WTC11 (cell line): ENCODE results near the gene SLC2A9. TPM values are rescaled to one million over a fixed set of nuclear protein-coding genes. Genes with fewer than 3 reads are reported as not detected.

ENCODE experiments used
- ATAC-seq: fragments of 200-7000 bp; cut with Tn5 transposase; 2 replicates; pipeline ENCODE4 v1.10.0; 2021; ENCODE audit warnings: mild to moderate bottlenecking, moderate library complexity
- CTCF ChIA-PET: fragments of 300-600 bp; sonication (Branson Sonifier 250); formaldehyde crosslinking; loops from one replicate; lab custom pipeline; 2021; ENCODE audit warnings: antibody characterized with exemption; lab: Charles Lee
- POLR2A ChIA-PET: fragments of 350-600 bp; sonication (Branson Sonifier 250); formaldehyde crosslinking; loops from one replicate; lab custom pipeline; 2021; ENCODE audit warnings: antibody characterized with exemption; lab: Charles Lee
- DNase-seq: peaks from one replicate; pipeline ENCODE4 v3.0.0; 2021; ENCODE audit warnings: low spot score
- H3K27ac Mint-ChIP-seq: 2 replicates; pipeline ENCODE4 v1.8.0; 2021; ENCODE audit warnings: mixed read lengths
- H3K27me3 Mint-ChIP-seq: 2 replicates; pipeline ENCODE4 v1.8.0; 2021; ENCODE audit warnings: low read depth, mild to moderate bottlenecking, moderate library complexity, mixed read lengths
- H3K36me3 Mint-ChIP-seq: 2 replicates; pipeline ENCODE4 v1.8.0; 2021; ENCODE audit warnings: mixed read lengths
- H3K4me1 Mint-ChIP-seq: 2 replicates; pipeline ENCODE4 v1.8.0; 2022; ENCODE audit warnings: mixed read lengths
- H3K4me3 Mint-ChIP-seq: 2 replicates; pipeline ENCODE4 v1.8.0; 2021; ENCODE audit warnings: mild to moderate bottlenecking, moderate library complexity, mixed read lengths
- H3K9me3 Mint-ChIP-seq: 2 replicates; pipeline ENCODE4 v1.8.0; 2021; ENCODE audit warnings: mixed read lengths
- CBFB ChIP-seq: sonication (generic); formaldehyde crosslinking; IDR thresholded peaks from 2 replicates; pipeline ENCODE4 v1.8.1; 2022; ENCODE audit warnings: mild to moderate bottlenecking, low read depth, missing genetic modification reagents
- CTCF ChIP-seq: fragments of 200-600 bp; IDR thresholded peaks from 2 replicates; pipeline ENCODE4 v1.8.0; 2022; ENCODE audit warnings: antibody characterized with exemption
- EMX1 ChIP-seq: fragments of 250-450 bp; sonication (Bioruptor Pico); IDR thresholded peaks from 2 replicates; pipeline ENCODE4 v1.8.0; 2021; ENCODE audit warnings: mild to moderate bottlenecking
- ERG ChIP-seq: fragments of 250-450 bp; sonication (Bioruptor Pico); IDR thresholded peaks from 2 replicates; pipeline ENCODE4 v1.8.0; 2021; ENCODE audit warnings: mild to moderate bottlenecking
- FOXP4 ChIP-seq: sonication (generic); formaldehyde crosslinking; IDR thresholded peaks from 2 replicates; pipeline ENCODE4 v1.8.0; 2022; ENCODE audit warnings: mild to moderate bottlenecking, missing genetic modification reagents
- HMGA2 ChIP-seq: fragments of 250-450 bp; sonication (Bioruptor Pico); IDR thresholded peaks from 2 replicates; pipeline ENCODE4 v1.4.0; 2021; ENCODE audit warnings: mild to moderate bottlenecking, moderate library complexity
- JUN ChIP-seq: sonication (generic); formaldehyde crosslinking; IDR thresholded peaks from 2 replicates; pipeline ENCODE4 v1.8.0; 2023; ENCODE audit warnings: mild to moderate bottlenecking, missing genetic modification reagents
- MAX ChIP-seq: sonication (generic); formaldehyde crosslinking; IDR thresholded peaks from 2 replicates; pipeline ENCODE4 v1.8.0; 2022; ENCODE audit warnings: mild to moderate bottlenecking, missing genetic modification reagents
- MYBL2 ChIP-seq: sonication (generic); formaldehyde crosslinking; IDR thresholded peaks from 2 replicates; pipeline ENCODE4 v1.8.1; 2023; ENCODE audit warnings: mild to moderate bottlenecking, moderate library complexity, missing genetic modification reagents
- NFYB ChIP-seq: sonication (generic); formaldehyde crosslinking; conservative IDR thresholded peaks from 2 replicates; pipeline ENCODE4 v1.8.0; 2022; ENCODE audit warnings: low read depth, missing genetic modification reagents
- RORB ChIP-seq: fragments of 250-450 bp; sonication (Bioruptor Pico); IDR thresholded peaks from 2 replicates; pipeline ENCODE4 v1.9.0; 2021; ENCODE audit warnings: mild to moderate bottlenecking
- SP1 ChIP-seq: sonication (generic); formaldehyde crosslinking; conservative IDR thresholded peaks from 2 replicates; pipeline ENCODE4 v1.8.1; 2022; ENCODE audit warnings: missing genetic modification reagents
- ZNF219 ChIP-seq: sonication (generic); formaldehyde crosslinking; IDR thresholded peaks from 2 replicates; pipeline ENCODE4 v1.8.0; 2023; ENCODE audit warnings: missing genetic modification reagents, mild to moderate bottlenecking, borderline replicate concordance
- total RNA-seq: library from RNA; stranded (reverse); gene quantifications from 3 replicates; pipeline ENCODE4 v1.2.3, GENCODE V29; 2021
- TF ChIP-seq, protein P1 (sequence below): sonication (generic); formaldehyde crosslinking; IDR thresholded peaks from 2 replicates; pipeline ENCODE4 v1.8.0; 2022; ENCODE audit warnings: missing genetic modification reagents
- TF ChIP-seq, protein P2 (sequence below): sonication (generic); formaldehyde crosslinking; IDR thresholded peaks from 2 replicates; pipeline ENCODE4 v1.8.0; 2022; ENCODE audit warnings: mild to moderate bottlenecking, missing genetic modification reagents

The SLC2A9 gene
- total RNA-seq, 1 experiment from 2014 or later = not detected

DNA sequence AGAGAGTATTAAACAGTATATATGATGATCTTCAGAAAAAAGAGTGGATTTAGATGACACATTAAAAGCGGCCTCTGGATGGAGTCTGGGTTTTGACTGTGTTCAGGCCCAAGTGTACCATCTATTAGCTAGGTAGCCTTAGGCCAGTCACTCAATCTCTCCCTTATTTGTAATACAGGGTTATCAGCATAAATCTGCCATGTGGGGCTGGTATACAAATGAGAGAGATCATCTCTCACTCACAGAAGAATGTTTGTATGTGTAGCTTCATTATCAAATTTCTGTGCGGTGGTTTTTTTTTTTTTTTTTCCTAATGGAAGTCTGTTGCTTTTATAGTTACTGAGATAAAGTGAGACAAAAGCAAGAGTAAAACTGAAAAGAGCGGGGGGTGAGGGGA, 12.7 kb downstream of the SLC2A9 start (continued):
- TF ChIP-seq, protein P1, sequence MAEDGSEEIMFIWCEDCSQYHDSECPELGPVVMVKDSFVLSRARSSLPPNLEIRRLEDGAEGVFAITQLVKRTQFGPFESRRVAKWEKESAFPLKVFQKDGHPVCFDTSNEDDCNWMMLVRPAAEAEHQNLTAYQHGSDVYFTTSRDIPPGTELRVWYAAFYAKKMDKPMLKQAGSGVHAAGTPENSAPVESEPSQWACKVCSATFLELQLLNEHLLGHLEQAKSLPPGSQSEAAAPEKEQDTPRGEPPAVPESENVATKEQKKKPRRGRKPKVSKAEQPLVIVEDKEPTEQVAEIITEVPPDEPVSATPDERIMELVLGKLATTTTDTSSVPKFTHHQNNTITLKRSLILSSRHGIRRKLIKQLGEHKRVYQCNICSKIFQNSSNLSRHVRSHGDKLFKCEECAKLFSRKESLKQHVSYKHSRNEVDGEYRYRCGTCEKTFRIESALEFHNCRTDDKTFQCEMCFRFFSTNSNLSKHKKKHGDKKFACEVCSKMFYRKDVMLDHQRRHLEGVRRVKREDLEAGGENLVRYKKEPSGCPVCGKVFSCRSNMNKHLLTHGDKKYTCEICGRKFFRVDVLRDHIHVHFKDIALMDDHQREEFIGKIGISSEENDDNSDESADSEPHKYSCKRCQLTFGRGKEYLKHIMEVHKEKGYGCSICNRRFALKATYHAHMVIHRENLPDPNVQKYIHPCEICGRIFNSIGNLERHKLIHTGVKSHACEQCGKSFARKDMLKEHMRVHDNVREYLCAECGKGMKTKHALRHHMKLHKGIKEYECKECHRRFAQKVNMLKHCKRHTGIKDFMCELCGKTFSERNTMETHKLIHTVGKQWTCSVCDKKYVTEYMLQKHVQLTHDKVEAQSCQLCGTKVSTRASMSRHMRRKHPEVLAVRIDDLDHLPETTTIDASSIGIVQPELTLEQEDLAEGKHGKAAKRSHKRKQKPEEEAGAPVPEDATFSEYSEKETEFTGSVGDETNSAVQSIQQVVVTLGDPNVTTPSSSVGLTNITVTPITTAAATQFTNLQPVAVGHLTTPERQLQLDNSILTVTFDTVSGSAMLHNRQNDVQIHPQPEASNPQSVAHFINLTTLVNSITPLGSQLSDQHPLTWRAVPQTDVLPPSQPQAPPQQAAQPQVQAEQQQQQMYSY (CRISPR knock-in tag) = no peak

DNA sequence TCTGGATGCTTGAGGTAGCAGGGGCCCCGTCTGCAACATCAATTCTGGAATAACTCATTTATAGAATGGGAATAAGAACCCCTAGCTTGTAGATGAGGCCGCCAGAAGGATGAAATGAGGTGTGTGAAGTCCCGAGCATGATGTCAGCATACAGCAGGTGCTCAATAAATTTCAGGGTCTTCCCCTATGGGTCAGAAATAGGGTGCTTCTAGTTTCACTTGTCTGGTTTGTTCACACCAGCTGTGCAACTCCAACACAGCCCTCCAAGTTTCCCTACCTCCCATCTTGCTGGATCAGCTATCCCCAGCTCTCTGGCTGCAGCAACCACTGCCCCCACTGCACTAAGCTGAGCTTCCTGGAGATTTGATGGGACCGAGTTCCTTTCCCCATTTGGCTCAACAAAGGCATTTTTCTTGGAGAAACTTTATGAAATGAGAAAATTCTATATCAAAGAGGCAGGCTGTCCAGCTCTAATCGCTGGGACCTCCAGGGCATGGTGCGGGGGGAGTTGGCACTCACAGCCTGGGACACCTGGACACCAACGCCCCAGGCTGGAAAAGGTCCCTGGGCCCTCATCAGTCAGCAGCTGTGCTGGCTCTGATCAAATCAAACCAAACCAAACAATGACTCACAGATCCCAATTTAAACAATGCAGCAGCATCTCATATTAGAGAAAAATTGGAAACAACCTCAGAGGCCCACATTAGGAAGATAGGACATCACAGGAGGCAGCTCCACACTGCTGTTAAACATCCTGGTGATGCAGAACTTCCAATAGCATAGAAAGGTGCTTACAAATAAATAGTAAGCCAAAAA, 13.3 kb downstream of the SLC2A9 start:
- ChIA-PET POLR2A (interaction anchor here (0.8 kb wide), 1 partner anchor 93 kb away, joined by 3 read pairs; no protein-coding TSS in a partner anchor), CTCF (interaction anchor here (0.6 to 1.4 kb wide), 4 partner anchors 28 to 384 kb away, joined by 3 to 7 read pairs (median 4); no protein-coding TSS in a partner anchor)
- Mint-ChIP-seq H3K36me3 (no peaks in the 10 kb centered on the region), H3K27me3 (peaks cover 2% of the 10 kb centered on the region; the same call in 1 of the 2 replicates), H3K4me1 (peaks cover 10% of the 10 kb centered on the region), H3K27ac (no peak overlapping the region), H3K4me3 (no peak overlapping the region), H3K9me3 (no peaks in the 10 kb centered on the region)
- no peak for TF ChIP-seq JUN (CRISPR knock-in tag)
- TF ChIP-seq CTCF = no peak
- TF ChIP-seq, protein P2, sequence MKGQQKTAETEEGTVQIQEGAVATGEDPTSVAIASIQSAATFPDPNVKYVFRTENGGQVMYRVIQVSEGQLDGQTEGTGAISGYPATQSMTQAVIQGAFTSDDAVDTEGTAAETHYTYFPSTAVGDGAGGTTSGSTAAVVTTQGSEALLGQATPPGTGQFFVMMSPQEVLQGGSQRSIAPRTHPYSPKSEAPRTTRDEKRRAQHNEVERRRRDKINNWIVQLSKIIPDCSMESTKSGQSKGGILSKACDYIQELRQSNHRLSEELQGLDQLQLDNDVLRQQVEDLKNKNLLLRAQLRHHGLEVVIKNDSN (CRISPR knock-in tag) = no peak
- TF ChIP-seq EMX1 (CRISPR knock-in tag) = no peak
- TF ChIP-seq FOXP4 (CRISPR knock-in tag) = no peak
- no peak for TF ChIP-seq HMGA2 (CRISPR knock-in tag)
- TF ChIP-seq MYBL2 (CRISPR knock-in tag) = no peak
- TF ChIP-seq ZNF219 (CRISPR knock-in tag) = no peak
- TF ChIP-seq SP1 (CRISPR knock-in tag) = no peak
- TF ChIP-seq MAX (CRISPR knock-in tag) = no peak
- TF ChIP-seq ERG = no peak
- TF ChIP-seq NFYB (CRISPR knock-in tag) = no peak
- TF ChIP-seq RORB (CRISPR knock-in tag) = no peak
- TF ChIP-seq CBFB (CRISPR knock-in tag) = no peak
- DNase-seq (no peak), ATAC-seq (no peak)
